Smooth muscle cell of the coronary artery (primary cell): ENCODE measurements around the gene KLF12. TPM values are rescaled to one million over a fixed set of nuclear protein-coding genes. Genes with fewer than 3 reads are reported as not detected.

Source experiments
- total RNA-seq: library from RNA; depleted of rRNA; stranded (reverse); fragments of >200 nt; gene quantifications from 2 replicates; pipeline ENCODE4 v1.2.3, GENCODE V29; 2014; ENCODE audit warnings: low replicate concordance

Gene KLF12
- total RNA-seq, result 7.1 and 7.7 TPM in 2 replicates

DNA sequence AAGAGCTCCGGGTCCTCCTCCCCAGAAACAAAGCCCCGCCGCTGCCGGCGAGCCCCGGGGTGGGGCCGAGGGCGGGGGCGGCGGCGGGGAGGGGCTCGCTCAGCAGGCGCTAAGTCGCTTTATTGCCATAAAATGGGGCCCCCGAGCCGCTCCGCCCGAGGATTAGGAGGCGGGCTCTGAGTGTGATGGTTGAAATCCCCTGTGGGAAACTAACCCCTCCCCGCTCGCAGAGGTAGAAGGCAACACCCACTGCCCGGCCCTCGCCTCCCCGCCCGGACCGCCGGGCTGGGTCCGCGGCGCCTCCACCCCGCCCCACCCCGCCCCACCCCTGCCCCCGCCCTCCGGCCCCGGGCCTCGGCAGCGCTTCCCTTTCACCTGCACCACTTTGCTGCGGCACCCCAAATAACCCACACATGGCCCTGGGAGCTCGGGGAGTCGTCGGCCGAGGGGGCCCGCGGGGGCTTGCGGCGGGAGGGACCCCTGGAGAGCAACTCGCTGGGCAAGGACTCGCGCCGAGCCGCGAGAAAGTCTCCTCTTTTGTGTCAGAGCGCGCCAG, at the start of gene KLF12:
Gene KLF12, minus strand, starts transcription at position 184 of the 556 bp plus-strand sequence.

